Heart left ventricle (tissue), 16 donors: ENCODE results near the gene BOC. TPM values are rescaled to one million over a fixed set of nuclear protein-coding genes. Genes with fewer than 3 reads are reported as not detected.
A peak's percentile ranks its signal among the peaks of the same experiment; 100 is the strongest.

Source experiments
- ATAC-seq, 4 donors: fragments of 200-7000 bp; cut with Tn5 transposase; one replicate each; pipeline ENCODE4 v1.9.1; 2020 to 2022; ENCODE audit warnings: moderate library complexity in 4 of 4, mild to moderate bottlenecking in 3 of 4, moderate number of reproducible peaks in 1 of 4
- DNase-seq, 5 donors: peaks; one replicate each; pipeline ENCODE4 v3.0.0-alpha.2; 2020
- H3K27ac ChIP-seq, 12 donors: fragments of 200-600 bp; sonication (generic) in 4 of 12; one replicate each; pipeline versions ENCODE4 v1.5.0 to v1.8.0; 2016 to 2022; ENCODE audit warnings: mild to moderate bottlenecking in 2 of 12
- H3K27me3 ChIP-seq, 9 donors: fragments of 200-600 bp; sonication (generic) in 2 of 9; one replicate each; pipeline versions ENCODE4 v1.5.1 to v1.8.0; 2016 to 2022; ENCODE audit warnings: mild to moderate bottlenecking in 3 of 9
- H3K36me3 ChIP-seq, 9 donors: fragments of 200-600 bp; sonication (generic) in 2 of 9; one replicate each; pipeline versions ENCODE4 v1.5.0 to v1.8.0; 2018 to 2022; ENCODE audit warnings: mild to moderate bottlenecking in 2 of 9
- H3K4me1 ChIP-seq, 12 donors: fragments of 200-600 bp; sonication (generic) in 4 of 12; one replicate each; pipeline versions ENCODE4 v1.5.0 to v1.8.0; 2016 to 2022; ENCODE audit warnings: mild to moderate bottlenecking in 3 of 12
- H3K4me3 ChIP-seq, 12 donors: fragments of 200-600 bp; sonication (generic) in 4 of 12; one replicate each; pipeline versions ENCODE4 v1.5.0 to v1.8.0; 2017 to 2022; ENCODE audit warnings: mild to moderate bottlenecking in 9 of 12, moderate library complexity in 4 of 12
- H3K9me3 ChIP-seq, 12 donors: fragments of 200-600 bp; sonication (generic) in 4 of 12; one replicate each; pipeline versions ENCODE4 v1.5.0 to v1.8.0; 2016 to 2022; ENCODE audit warnings: mild to moderate bottlenecking in 1 of 12
- POLR2A ChIP-seq, 2 donors: fragments of 450-650 bp; IDR thresholded peaks; one replicate each; pipeline ENCODE4 v1.6.1; 2017; ENCODE audit warnings: antibody characterized with exemption in 2 of 2, mild to moderate bottlenecking in 2 of 2, moderate library complexity in 2 of 2
- WGBS, 4 donors: extraction: QIAGEN DNeasy Blood & Tissue Kit in 2 of 4; methylation state at CpG; one replicate each; pipeline versions ENCODE4 v1.1.5 to v1.1.7; 2013 to 2018; 5-methylcytosine and 5-hydroxymethylcytosine counted together
- intact Hi-C, 10 donors: fragments of 100-400 bp; cut with DNase I; formaldehyde crosslinking; loops; one replicate each; pipeline versions ENCODE4 v1.11.1 to v1.14.2; 2022
- polyA plus RNA-seq, 2 donors: library from polyadenylated mRNA; stranded (reverse); fragments of 200-250 nt; gene quantifications; one replicate each; pipeline ENCODE4 v1.2.3, GENCODE V29; 2013
- total RNA-seq, 9 donors: library from RNA; depleted of rRNA in 2 of 9; stranded (reverse); fragments of >200 nt in 2 of 9; fragmentation: NEBNext Ultra II Directional in 3 of 9; extraction: Animal tissue kit (Norgen Biotek cat#: 25700) in 3 of 9; gene quantifications; one replicate each; pipeline versions ENCODE4 v1.1.0 to v1.2.4, GENCODE V29; 2016 to 2023
- TF ChIP-seq, protein P1 (sequence below), 12 donors: fragments of 200-600 bp; sonication (generic) in 4 of 12; IDR thresholded peaks; one replicate each; pipeline versions ENCODE4 v1.5.0 to v1.8.0; 2018 to 2022; ENCODE audit warnings: antibody characterized with exemption in 12 of 12, mild to moderate bottlenecking in 5 of 12
- donor health status: ischemic (EF 13 %, LVEDD 7.1; RV severe dilation, severe dysfunction).
- donor health status: healthy with polysubstance abuse.
- donor health status: DM: no; HTN: yes; CAD: no.
- donor health status: DM: no; HTN: no; CAD: no.
- donor health status: ischemic (EF 25% LVEDD 6.9; RV normal size, moderate dysfunction).
- donor health status: ischemic (EF 25% LVEDD 5.7; RV mildly dilated, moderate dysfunction).
- donor health status: healthy.
- donor health status: DM: yes; HTN: yes; CAD: no.
- donor health status: ischemic (EF 35%, LVEDD 5.7; RV mildly dilated, moderate dysfunction).
- donor health status: nonischemic (EF 11% LVEDD 7.7; RV severe dilation, severe dysfunction).
- donor health status: DM: yes; HTN: yes; CAD: no.
- donor health status: PGD.
- donor health status: ischemic (EF 29% LVEDD 5.4; RV normal size, mild dysfunction).
- donor health status: nonischemic (EF 23%, LVEDD 6.1; RV moderate dilation, normal function).

The BOC gene
- total and polyA plus RNA-seq, 11 donors = 1.9 to 12.2 (median 4.4) TPM

DNA sequence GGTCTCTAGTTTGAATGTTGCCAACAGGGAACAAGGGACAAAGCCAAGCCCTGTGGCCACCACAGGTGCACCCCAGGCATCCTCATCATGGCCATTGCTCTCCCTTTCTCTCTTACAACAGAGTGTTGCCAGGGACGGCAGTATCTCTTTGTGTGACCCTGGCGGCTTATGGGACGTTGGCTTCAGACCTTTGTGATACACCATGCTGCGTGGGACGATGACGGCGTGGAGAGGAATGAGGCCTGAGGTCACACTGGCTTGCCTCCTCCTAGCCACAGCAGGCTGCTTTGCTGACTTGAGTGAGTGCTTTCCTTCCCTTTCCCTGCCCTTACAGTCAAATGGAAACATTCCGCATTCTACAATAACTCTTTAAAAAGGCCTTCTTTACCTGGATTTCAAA lies 38.2 kb downstream of the BOC start:
- Histone ChIP-seq H3K36me3 (peaks cover 0 to 26% (median 5%) of the 10 kb centered on the region in 9 donors), H3K4me3 (no peak overlapping the region), H3K27ac (peak overlapping the region in 2 of 12 donors; percentile 18 to 83), H3K4me1 (peaks cover 0 to 53% (median 11%) of the 10 kb centered on the region in 12 donors), H3K27me3 (peaks cover 0 to 3% (median 0%) of the 10 kb centered on the region in 9 donors), H3K9me3 (no peaks in the 10 kb centered on the region)
- intact Hi-C loops = loop anchor here in 1 of 10 donors (5.0 kb wide), 1 partner anchor 37 kb away; the partner anchor contains the start of gene BOC
- no peak for TF ChIP-seq POLR2A (IDR thresholded peaks at IDR 0.05)
- TF ChIP-seq, protein P1, sequence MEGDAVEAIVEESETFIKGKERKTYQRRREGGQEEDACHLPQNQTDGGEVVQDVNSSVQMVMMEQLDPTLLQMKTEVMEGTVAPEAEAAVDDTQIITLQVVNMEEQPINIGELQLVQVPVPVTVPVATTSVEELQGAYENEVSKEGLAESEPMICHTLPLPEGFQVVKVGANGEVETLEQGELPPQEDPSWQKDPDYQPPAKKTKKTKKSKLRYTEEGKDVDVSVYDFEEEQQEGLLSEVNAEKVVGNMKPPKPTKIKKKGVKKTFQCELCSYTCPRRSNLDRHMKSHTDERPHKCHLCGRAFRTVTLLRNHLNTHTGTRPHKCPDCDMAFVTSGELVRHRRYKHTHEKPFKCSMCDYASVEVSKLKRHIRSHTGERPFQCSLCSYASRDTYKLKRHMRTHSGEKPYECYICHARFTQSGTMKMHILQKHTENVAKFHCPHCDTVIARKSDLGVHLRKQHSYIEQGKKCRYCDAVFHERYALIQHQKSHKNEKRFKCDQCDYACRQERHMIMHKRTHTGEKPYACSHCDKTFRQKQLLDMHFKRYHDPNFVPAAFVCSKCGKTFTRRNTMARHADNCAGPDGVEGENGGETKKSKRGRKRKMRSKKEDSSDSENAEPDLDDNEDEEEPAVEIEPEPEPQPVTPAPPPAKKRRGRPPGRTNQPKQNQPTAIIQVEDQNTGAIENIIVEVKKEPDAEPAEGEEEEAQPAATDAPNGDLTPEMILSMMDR (IDR thresholded peaks at IDR 0.05) = no peak
- DNase-seq (no peak), ATAC-seq (no peak)
- 94% methylated on average over 8 of the region's 8 CpGs for WGBS, 4 donors

DNA sequence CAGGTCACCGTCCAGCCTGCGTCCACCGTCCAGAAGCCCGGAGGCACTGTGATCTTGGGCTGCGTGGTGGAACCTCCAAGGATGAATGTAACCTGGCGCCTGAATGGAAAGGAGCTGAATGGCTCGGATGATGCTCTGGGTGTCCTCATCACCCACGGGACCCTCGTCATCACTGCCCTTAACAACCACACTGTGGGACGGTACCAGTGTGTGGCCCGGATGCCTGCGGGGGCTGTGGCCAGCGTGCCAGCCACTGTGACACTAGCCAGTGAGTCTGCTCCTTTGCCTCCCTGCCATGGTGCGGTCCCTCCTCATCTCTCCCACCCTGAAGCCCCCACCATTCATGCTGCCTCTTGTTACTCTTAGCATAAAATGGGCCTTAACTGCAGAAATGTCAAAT lies 39.2 kb downstream of the BOC start:
- Histone ChIP-seq H3K36me3 (peaks cover 0 to 32% (median 5%) of the 10 kb centered on the region in 9 donors), H3K9me3 (no peaks in the 10 kb centered on the region), H3K4me3 (no peak overlapping the region), H3K27ac (peak overlapping the region in 1 of 12 donors; percentile 83), H3K4me1 (peaks cover 0 to 53% (median 11%) of the 10 kb centered on the region in 12 donors), H3K27me3 (no peaks in the 10 kb centered on the region)
- intact Hi-C loops = no loop called here
- 95 to 96% (median 96%) methylated on average over 14 of the region's 14 CpGs for WGBS, 4 donors
- DNase-seq (no peak), ATAC-seq (no peak)
- TF ChIP-seq, protein P1 (IDR thresholded peaks at IDR 0.05) = no peak
- TF ChIP-seq POLR2A (IDR thresholded peaks at IDR 0.05) = no peak

DNA sequence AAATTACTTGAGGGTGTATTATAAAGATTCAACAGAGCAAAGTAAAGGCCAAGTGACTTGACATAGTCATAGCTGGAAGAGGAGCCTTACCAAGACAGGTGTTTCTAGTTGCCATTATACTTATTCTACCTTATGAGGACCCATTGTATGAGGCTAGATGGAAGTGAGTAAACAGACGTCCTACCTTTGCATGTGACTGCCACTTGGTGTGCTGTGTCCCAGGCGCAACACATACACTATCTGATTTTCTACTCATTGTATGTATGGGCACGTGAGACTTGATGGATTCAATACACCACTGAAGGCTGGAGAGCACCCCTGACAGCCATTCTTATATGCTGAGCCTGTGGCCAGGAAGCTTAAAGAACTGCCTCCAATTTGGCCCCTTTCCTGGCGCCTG lies 40.5 kb downstream of the BOC start:
- Histone ChIP-seq H3K27ac (peak overlapping the region in 1 of 12 donors; percentile 59), H3K27me3 (no peaks in the 10 kb centered on the region), H3K4me1 (peaks cover 0 to 50% (median 8%) of the 10 kb centered on the region in 12 donors), H3K36me3 (peaks cover 0 to 33% (median 5%) of the 10 kb centered on the region in 9 donors), H3K4me3 (no peak overlapping the region), H3K9me3 (no peaks in the 10 kb centered on the region)
- 67 to 80% (median 77%) methylated on average over 4 of the region's 4 CpGs for WGBS, 4 donors
- DNase-seq (no peak), ATAC-seq (no peak)
- intact Hi-C loops = no loop called here
- TF ChIP-seq, protein P1 (IDR thresholded peaks at IDR 0.05) = no peak
- TF ChIP-seq POLR2A (IDR thresholded peaks at IDR 0.05) = no peak

DNA sequence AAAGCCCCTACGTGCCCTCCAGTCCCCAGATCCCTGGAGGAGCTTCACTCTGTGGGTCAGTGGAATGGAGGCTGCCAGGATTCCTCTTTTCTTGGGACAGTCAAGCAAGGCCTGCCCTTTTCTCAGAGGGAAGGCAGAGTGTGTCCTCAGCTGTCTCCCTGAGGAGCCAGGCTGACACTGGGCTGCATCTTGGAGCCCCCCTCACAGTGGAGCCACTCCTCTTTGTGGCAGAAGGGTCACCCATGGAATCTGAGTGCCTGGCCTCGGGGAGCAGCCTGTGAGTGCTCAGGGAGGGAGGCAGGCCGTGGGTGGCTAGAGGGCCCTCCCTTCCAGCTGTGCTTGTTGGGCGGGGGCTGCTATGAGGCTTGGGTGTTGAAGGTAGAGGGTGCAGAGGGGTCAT lies 41.2 kb downstream of the BOC start:
- intact Hi-C loops = no loop called here
- no peak for TF ChIP-seq POLR2A (IDR thresholded peaks at IDR 0.05)
- TF ChIP-seq, protein P1 (IDR thresholded peaks at IDR 0.05) = no peak
- Histone ChIP-seq H3K36me3 (peaks cover 0 to 33% (median 5%) of the 10 kb centered on the region in 9 donors), H3K9me3 (no peaks in the 10 kb centered on the region), H3K4me3 (no peak overlapping the region), H3K27me3 (no peaks in the 10 kb centered on the region), H3K27ac (peak overlapping the region in 1 of 12 donors; percentile 59), H3K4me1 (peaks cover 0 to 42% (median 4%) of the 10 kb centered on the region in 12 donors)
- DNase-seq (no peak), ATAC-seq (no peak)
- 79 to 100% (median 85%) methylated on average over 2 to 4 of the region's 4 CpGs for WGBS, 4 donors
